ENCODE results near the gene LY6G6C. TPM values are rescaled to one million over a fixed set of nuclear protein-coding genes. Genes with fewer than 3 reads are reported as not detected.
A peak's percentile ranks its signal among the peaks of the same experiment; 100 is the strongest.

LY6G6C gene
- total RNA-seq, 1 donor from 2014 or later: not detected

- DNase-seq (ENCODE audit: low read depth in 2 of 2): peak; percentile 90
Observed at GRCh38 chr6:31680226-31681134, 41.1 kb downstream of the LY6G6C start, which contains the start of gene LY6G5C. LY6G5C (minus strand) TSS chr6:31681067; CDS start chr6:31680373, 694 bp downstream.

- no peak for DNase-seq (ENCODE audit: low read depth in 2 of 2)
Observed at GRCh38 chr6:31677955-31678354, 43.6 kb downstream of the LY6G6C start.

- no peak for DNase-seq (ENCODE audit: low read depth in 2 of 2)
Observed at GRCh38 chr6:31676904-31677303, 44.6 kb downstream of the LY6G6C start.

GRCh38 chr6:31676322-31676903 lies 45.1 kb downstream of the LY6G6C start:
- no peak for DNase-seq (ENCODE audit: low read depth in 2 of 2)

- no peak for DNase-seq (ENCODE audit: low read depth in 2 of 2)
Observed at GRCh38 chr6:31669676-31670075, 51.9 kb downstream of the LY6G6C start, which contains the start of gene LY6G5B. LY6G5B (plus strand) TSS chr6:31669976; CDS start chr6:31670951, 975 bp downstream.

Other genes with a start within 250 kb of the LY6G6C start
- gene MICB, start 223.6 kb downstream of the LY6G6C start, total RNA-seq: 5.0 and 9.8 TPM in 2 replicates
- not detected in 2 replicates for gene MCCD1, start 192.8 kb downstream of the LY6G6C start, total RNA-seq
- gene DDX39B, start 179.7 kb downstream of the LY6G6C start, total RNA-seq: 180 and 306 TPM in 2 replicates
- gene ATP6V1G2, start 175.1 kb downstream of the LY6G6C start, total RNA-seq: 0.20 and 0.22 TPM in 2 replicates
- gene NFKBIL1, start 174.1 kb downstream of the LY6G6C start, total RNA-seq: 17.9 and 23.0 TPM in 2 replicates
- not detected in 2 replicates for gene LTA, start 149.5 kb downstream of the LY6G6C start, total RNA-seq
- gene TNF, start 146.2 kb downstream of the LY6G6C start, total RNA-seq: not detected in 2 replicates
- 6.7 and 9.2 TPM in 2 replicates for gene LTB, start 139.3 kb downstream of the LY6G6C start, total RNA-seq
- not detected in 2 replicates for gene LST1, start 135.5 kb downstream of the LY6G6C start, total RNA-seq
- not detected in 2 replicates for gene NCR3, start 128.7 kb downstream of the LY6G6C start, total RNA-seq
- not detected in 2 replicates for gene AIF1, start 106.5 kb downstream of the LY6G6C start, total RNA-seq
- gene PRRC2A, start 101.0 kb downstream of the LY6G6C start, total RNA-seq: 19.4 and 27.2 TPM in 2 replicates
- 88.3 and 111 TPM in 2 replicates for gene BAG6, start 69.1 kb downstream of the LY6G6C start, total RNA-seq
- 0.22 and 0.40 TPM in 2 replicates for gene APOM, start 65.9 kb downstream of the LY6G6C start, total RNA-seq
- 15.5 and 24.0 TPM in 2 replicates for gene C6orf47, start 61.0 kb downstream of the LY6G6C start, total RNA-seq
- gene GPANK1, start 56.7 kb downstream of the LY6G6C start, total RNA-seq: 8.5 and 12.1 TPM in 2 replicates
- 64.1 and 67.6 TPM in 2 replicates for gene CSNK2B, start 55.7 kb downstream of the LY6G6C start, total RNA-seq
- gene LY6G5B, start 51.8 kb downstream of the LY6G6C start, total RNA-seq: 0.44 and 1.2 TPM in 2 replicates
- gene LY6G5C, start 40.7 kb downstream of the LY6G6C start, total RNA-seq: 1.4 and 1.7 TPM in 2 replicates
- gene ABHD16A, start 18.4 kb downstream of the LY6G6C start, total RNA-seq: 41.2 and 69.8 TPM in 2 replicates
- gene LY6G6F, start 14.9 kb downstream of the LY6G6C start, total RNA-seq: not detected in 2 replicates
- gene LY6G6D, start 6.4 kb downstream of the LY6G6C start, total RNA-seq: not detected in 2 replicates
- gene MPIG6B, start 1.6 kb upstream of the LY6G6C start, total RNA-seq: not detected in 2 replicates
- gene DDAH2, start 7.6 kb upstream of the LY6G6C start, total RNA-seq: 109 and 159 TPM in 2 replicates
- gene CLIC1, start 14.8 kb upstream of the LY6G6C start, total RNA-seq: 469 and 552 TPM in 2 replicates
- 1.4 and 2.6 TPM in 2 replicates for gene MSH5, start 18.3 kb upstream of the LY6G6C start, total RNA-seq
- gene SAPCD1, start 40.9 kb upstream of the LY6G6C start, total RNA-seq: 1.6 and 2.0 TPM in 2 replicates
- gene VWA7, start 55.6 kb upstream of the LY6G6C start, total RNA-seq: under 0.01 and 0.40 TPM in 2 replicates
- 36.3 and 39.0 TPM in 2 replicates for gene VARS1, start 74.0 kb upstream of the LY6G6C start, total RNA-seq
- 29.2 and 29.8 TPM in 2 replicates for gene LSM2, start 85.2 kb upstream of the LY6G6C start, total RNA-seq
- gene HSPA1L, start 93.5 kb upstream of the LY6G6C start, total RNA-seq: 0.87 and 1.8 TPM in 2 replicates
- gene HSPA1A, start 93.8 kb upstream of the LY6G6C start, total RNA-seq: 40.8 and 93.3 TPM in 2 replicates
- gene HSPA1B, start 106.0 kb upstream of the LY6G6C start, total RNA-seq: 23.8 and 30.2 TPM in 2 replicates
- gene NEU1, start 141.1 kb upstream of the LY6G6C start, total RNA-seq: 41.2 and 50.0 TPM in 2 replicates
- gene SLC44A4, start 157.3 kb upstream of the LY6G6C start, total RNA-seq: not detected in 2 replicates
- 25.7 and 28.0 TPM in 2 replicates for gene EHMT2, start 176.0 kb upstream of the LY6G6C start, total RNA-seq
- gene ZBTB12, start 180.3 kb upstream of the LY6G6C start, total RNA-seq: 2.2 and 3.6 TPM in 2 replicates
- under 0.01 TPM in 1 of 2 replicates, not detected in the other for gene C2, start 206.0 kb upstream of the LY6G6C start, total RNA-seq
- 0.44 and 0.60 TPM in 2 replicates for gene CFB, start 224.3 kb upstream of the LY6G6C start, total RNA-seq
- 54.3 and 55.8 TPM in 2 replicates for gene NELFE, start 237.2 kb upstream of the LY6G6C start, total RNA-seq
- 22.7 and 30.2 TPM in 2 replicates for gene SKIC2, start 237.4 kb upstream of the LY6G6C start, total RNA-seq